Lower leg skin (tissue), 3 donors: ENCODE results near the gene LNP1.

Experiments used
- POLR2A ChIP-seq, 2 donors: fragments of 450-650 bp; IDR thresholded peaks; one replicate each; pipeline ENCODE4 v1.6.1; 2016 to 2017; ENCODE audit warnings: antibody characterized with exemption in 2 of 2, mild to moderate bottlenecking in 1 of 2, moderate library complexity in 1 of 2
- TF ChIP-seq, protein P1 (sequence below), 3 donors: fragments of 450-650 bp; IDR thresholded peaks; one replicate each; pipeline ENCODE4 v1.5.1; 2016; ENCODE audit warnings: antibody characterized with exemption in 3 of 3, mild to moderate bottlenecking in 3 of 3, moderate library complexity in 2 of 3

DNA sequence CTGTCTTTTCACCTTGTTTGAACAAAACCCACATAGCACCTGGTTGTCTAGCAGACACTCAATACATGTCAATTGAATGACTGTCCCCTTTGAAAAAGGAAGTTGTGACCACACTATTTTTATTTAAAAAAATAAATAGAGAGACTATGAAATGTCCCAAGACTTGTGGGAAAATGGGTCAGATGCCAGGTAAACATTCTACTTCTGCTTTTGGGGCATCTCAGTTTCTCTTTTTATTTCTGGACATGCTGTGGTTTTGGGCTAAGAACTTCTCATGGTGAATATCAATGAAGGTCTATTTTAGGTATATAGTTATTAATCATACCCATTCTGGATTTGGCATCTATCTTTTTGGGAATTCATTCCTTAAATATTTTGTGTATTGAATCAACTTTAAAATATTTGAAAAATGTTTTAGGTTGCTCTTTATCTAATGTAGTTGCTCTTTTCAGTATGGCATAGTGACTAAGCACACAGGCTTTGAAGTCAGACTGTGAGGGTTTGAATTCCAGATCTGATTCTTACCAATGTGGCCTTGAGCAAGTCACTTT is 95.4 kb downstream of the LNP1 start:
- TF ChIP-seq, protein P1, sequence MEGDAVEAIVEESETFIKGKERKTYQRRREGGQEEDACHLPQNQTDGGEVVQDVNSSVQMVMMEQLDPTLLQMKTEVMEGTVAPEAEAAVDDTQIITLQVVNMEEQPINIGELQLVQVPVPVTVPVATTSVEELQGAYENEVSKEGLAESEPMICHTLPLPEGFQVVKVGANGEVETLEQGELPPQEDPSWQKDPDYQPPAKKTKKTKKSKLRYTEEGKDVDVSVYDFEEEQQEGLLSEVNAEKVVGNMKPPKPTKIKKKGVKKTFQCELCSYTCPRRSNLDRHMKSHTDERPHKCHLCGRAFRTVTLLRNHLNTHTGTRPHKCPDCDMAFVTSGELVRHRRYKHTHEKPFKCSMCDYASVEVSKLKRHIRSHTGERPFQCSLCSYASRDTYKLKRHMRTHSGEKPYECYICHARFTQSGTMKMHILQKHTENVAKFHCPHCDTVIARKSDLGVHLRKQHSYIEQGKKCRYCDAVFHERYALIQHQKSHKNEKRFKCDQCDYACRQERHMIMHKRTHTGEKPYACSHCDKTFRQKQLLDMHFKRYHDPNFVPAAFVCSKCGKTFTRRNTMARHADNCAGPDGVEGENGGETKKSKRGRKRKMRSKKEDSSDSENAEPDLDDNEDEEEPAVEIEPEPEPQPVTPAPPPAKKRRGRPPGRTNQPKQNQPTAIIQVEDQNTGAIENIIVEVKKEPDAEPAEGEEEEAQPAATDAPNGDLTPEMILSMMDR (IDR thresholded peaks at IDR 0.05): no peak
- TF ChIP-seq POLR2A (IDR thresholded peaks at IDR 0.05): no peak
